Activated CD8-positive, alpha-beta T cell treated with anti-CD3 and anti-CD28 coated beads, Interleukin-2, amount 10 ng/mL, durations not matched to agents 7 days and 5 days (primary cell): ENCODE results near the gene STARD3. TPM values are rescaled to one million over a fixed set of nuclear protein-coding genes. Genes with fewer than 3 reads are reported as not detected.

Experiments used
- ATAC-seq: fragments of 150-1000 bp; cut with Tn5 transposase; one replicate; pipeline ENCODE4 v1.10.0; 2021; ENCODE audit warnings: moderate library complexity
- CTCF ChIA-PET: fragments of 350-600 bp; sonication (Branson Sonifier 250); formaldehyde crosslinking; loops from one replicate; lab custom pipeline; 2021; ENCODE audit warnings: antibody characterized with exemption; lab: Charles Lee
- POLR2A ChIA-PET: fragments of 350-600 bp; sonication (Branson Sonifier 250); formaldehyde crosslinking; loops from one replicate; lab custom pipeline; 2021; ENCODE audit warnings: antibody characterized with exemption; lab: Charles Lee
- DNase-seq: peaks from one replicate; pipeline ENCODE4 v3.0.0-alpha.2; 2020
- H3K27ac Mint-ChIP-seq: one replicate; pipeline ENCODE4 v1.8.0; 2021; ENCODE audit warnings: mild to moderate bottlenecking, mixed read lengths
- H3K27me3 Mint-ChIP-seq: one replicate; pipeline ENCODE4 v1.8.0; 2021; ENCODE audit warnings: low read depth, mixed read lengths
- H3K36me3 Mint-ChIP-seq: one replicate; pipeline ENCODE4 v1.8.0; 2021; ENCODE audit warnings: low read depth, mixed read lengths
- H3K4me1 Mint-ChIP-seq: one replicate; pipeline ENCODE4 v1.8.0; 2021; ENCODE audit warnings: low read depth, mixed read lengths
- H3K4me3 Mint-ChIP-seq: one replicate; pipeline ENCODE4 v1.8.0; 2021; ENCODE audit warnings: mild to moderate bottlenecking, mixed read lengths
- H3K9me3 Mint-ChIP-seq: one replicate; pipeline ENCODE4 v1.8.0; 2022; ENCODE audit warnings: mixed read lengths; ENCODE audit not compliant: insufficient read depth
- total RNA-seq, 2 experiments: library from RNA; stranded (reverse); gene quantifications; one replicate each; pipeline ENCODE4 v1.2.3, GENCODE V29; 2021

The STARD3 gene
- total RNA-seq, 2 experiments from 2014 or later, result 69.0 to 72.1 TPM

DNA sequence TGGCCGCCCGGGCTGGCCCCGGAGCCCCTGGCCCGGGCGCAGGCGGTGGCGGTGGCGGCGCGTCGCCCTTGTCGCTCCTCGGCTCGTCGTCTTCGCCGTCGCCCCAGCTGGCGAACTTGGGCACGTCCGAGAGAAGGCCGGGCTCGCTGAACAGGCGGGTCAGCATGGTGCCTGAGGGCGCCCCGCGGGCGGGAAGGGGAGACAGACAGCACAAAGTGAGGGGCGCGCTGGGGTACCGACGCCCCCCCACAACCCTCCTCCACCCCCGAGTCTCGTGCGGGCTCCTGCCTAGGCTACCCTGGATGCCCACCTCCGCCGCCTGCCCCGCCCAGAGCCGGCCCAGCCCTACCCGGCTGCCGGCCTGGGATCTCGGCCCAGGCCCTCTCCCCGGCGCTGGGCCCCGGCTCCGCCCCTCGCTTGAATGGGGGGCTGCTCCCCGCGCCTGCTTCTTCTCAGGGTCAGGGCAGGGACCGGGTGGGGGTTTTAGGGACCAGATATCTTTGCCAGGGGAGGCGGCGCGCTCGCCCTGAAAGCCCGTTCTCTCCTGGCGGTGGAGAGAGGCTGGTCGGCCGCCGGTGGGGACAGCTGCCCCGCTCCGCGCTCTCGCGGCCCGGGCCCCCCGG, 30.4 kb upstream of the STARD3 start:
- Mint-ChIP-seq H3K27me3 (peaks cover 66% of the 10 kb centered on the region), H3K27ac (no peak overlapping the region), H3K9me3 (no peaks in the 10 kb centered on the region), H3K4me3 (no peak overlapping the region), H3K36me3 (no peaks in the 10 kb centered on the region), H3K4me1 (peaks cover 12% of the 10 kb centered on the region)
- ChIA-PET CTCF (interaction anchor here (1.0 to 1.5 kb wide), 2 partner anchors 15 to 27 kb away, joined by 4 to 8 read pairs; no protein-coding TSS in a partner anchor), POLR2A (interaction anchor here (0.7 to 0.9 kb wide), 2 partner anchors 11 to 31 kb away, joined by 3 to 4 read pairs; no protein-coding TSS in a partner anchor)
- ATAC-seq, result no peak
- no peak for DNase-seq

DNA sequence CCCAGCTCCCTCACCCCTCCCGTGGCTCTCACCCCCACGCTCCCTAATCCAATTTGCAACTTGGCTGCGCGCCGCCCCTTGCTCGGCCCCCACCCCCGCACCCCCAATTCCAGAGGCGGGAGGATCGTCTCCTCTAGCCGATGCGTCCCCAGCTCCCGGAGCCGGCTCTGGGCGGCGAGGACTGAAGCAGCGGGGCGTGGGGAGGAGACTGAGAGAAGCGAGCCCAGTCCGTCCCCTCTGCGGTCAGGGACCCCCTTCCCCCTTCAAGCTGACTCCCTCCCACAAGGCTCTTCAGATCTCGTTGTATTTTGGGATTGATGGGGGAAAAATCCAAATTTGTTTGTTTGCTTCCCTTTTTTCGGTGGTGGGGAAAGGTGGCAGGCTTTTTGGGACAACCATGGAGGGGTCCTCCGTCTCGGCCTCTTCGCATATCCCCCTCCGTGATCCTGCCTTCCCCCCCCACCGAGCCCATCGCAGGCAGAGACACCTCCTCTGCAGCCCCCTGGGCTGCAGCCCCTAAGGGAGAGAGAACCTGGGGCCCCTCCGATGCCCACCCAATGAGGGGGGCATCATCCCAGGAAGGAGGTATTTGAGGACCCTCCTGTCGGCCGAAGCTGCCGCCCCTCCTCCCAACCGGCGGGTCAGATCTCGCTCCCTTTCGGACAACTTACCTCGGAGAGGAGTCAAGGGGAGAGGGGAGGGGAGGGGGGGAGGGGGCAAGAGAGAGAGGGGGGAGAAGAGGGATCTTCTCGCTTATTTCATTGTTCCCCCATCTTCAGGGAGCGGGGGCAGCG, 29.7 kb upstream of the STARD3 start:
- no peak overlapping the region for H3K4me3 Mint-ChIP-seq
- ATAC-seq (no peak), DNase-seq (no peak)
- H3K27ac Mint-ChIP-seq, result no peak overlapping the region
- H3K36me3 Mint-ChIP-seq, result no peaks in the 10 kb centered on the region
- no peaks in the 10 kb centered on the region for H3K9me3 Mint-ChIP-seq
- ChIA-PET POLR2A (interaction anchor here (0.7 kb wide), 1 partner anchor 12 kb away, joined by 3 read pairs; no protein-coding TSS in a partner anchor), CTCF (no interaction called here)
- peaks cover 59% of the 10 kb centered on the region for H3K27me3 Mint-ChIP-seq
- peaks cover 12% of the 10 kb centered on the region for H3K4me1 Mint-ChIP-seq

DNA sequence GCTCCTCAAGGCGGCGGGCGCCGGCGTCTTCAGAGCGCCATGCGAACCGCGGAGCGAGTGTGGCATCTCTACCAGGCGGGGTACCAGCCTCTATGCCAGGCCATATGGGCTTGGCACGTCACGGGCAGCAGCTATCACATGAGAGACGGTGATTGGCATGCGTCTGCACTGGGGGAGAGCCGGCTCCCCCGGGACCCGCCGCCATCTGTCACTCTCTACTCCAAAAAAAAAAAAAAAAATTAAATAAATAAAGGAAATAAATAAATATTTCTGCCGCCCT, 29.2 kb upstream of the STARD3 start, which contains the start of gene NEUROD2:
Gene NEUROD2 (minus strand): TSS at position 70 of the 280 bp plus-strand sequence. CDS start 1,321 bp downstream, outside the sequence.
- H3K27ac Mint-ChIP-seq, result no peak within 1 kb of the TSS
- H3K36me3 Mint-ChIP-seq, result no peaks in the 10 kb centered on the region
- CTCF ChIA-PET, result no interaction called here
- peaks cover 55% of the 10 kb centered on the region for H3K27me3 Mint-ChIP-seq
- H3K4me3 Mint-ChIP-seq, result no peak within 1 kb of the TSS
- DNase-seq (no peak), ATAC-seq (no peak)
- no peaks in the 10 kb centered on the region for H3K9me3 Mint-ChIP-seq
- peaks cover 12% of the 10 kb centered on the region for H3K4me1 Mint-ChIP-seq
- POLR2A ChIA-PET, result no interaction called here

DNA sequence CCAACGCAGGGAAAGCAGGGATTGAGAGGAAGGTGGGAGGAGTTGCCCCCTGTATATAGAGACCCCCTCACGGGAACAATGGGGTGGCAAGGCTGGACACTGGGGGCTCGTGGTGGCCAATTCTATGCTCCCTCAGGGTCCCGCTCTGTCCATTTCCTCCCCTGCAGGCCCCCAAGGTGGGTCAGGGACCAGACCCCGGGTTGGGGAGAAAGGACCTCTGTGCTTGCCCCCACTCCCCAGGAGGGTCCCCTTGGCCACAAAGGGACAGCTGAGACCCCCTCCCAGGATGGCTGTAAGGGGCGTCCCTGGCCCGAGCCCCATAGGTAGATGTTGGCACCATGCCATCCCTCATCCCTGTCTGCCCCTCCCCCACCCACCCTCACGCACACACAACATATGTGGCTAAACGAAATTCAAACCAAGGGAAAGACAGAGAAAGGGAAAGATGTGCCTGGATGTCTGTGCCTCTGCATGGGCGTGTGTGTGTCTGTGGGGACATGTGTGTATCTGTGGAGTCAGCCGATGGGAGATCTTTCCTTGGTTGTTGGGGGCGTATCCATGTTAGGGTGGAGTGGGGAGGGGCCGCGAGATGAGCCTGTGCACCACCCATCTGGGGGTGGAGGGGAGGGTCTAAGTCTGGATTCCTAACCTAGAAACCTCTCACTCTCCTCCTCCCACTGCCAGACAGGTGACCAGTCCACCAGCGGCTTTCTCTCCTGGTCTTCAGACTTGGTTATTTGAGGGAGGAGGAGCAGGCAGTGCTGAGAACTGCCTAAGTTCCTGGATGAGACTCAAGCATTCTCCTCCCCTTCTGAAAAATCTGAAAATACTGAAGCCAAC, 28.6 kb upstream of the STARD3 start:
- CTCF ChIA-PET, result no interaction called here
- peaks cover 52% of the 10 kb centered on the region for H3K27me3 Mint-ChIP-seq
- no peaks in the 10 kb centered on the region for H3K9me3 Mint-ChIP-seq
- H3K27ac Mint-ChIP-seq, result no peak overlapping the region
- H3K36me3 Mint-ChIP-seq, result no peaks in the 10 kb centered on the region
- DNase-seq, result no peak
- POLR2A ChIA-PET, result no interaction called here
- H3K4me3 Mint-ChIP-seq, result no peak overlapping the region
- no peak for ATAC-seq
- H3K4me1 Mint-ChIP-seq, result peaks cover 12% of the 10 kb centered on the region

DNA sequence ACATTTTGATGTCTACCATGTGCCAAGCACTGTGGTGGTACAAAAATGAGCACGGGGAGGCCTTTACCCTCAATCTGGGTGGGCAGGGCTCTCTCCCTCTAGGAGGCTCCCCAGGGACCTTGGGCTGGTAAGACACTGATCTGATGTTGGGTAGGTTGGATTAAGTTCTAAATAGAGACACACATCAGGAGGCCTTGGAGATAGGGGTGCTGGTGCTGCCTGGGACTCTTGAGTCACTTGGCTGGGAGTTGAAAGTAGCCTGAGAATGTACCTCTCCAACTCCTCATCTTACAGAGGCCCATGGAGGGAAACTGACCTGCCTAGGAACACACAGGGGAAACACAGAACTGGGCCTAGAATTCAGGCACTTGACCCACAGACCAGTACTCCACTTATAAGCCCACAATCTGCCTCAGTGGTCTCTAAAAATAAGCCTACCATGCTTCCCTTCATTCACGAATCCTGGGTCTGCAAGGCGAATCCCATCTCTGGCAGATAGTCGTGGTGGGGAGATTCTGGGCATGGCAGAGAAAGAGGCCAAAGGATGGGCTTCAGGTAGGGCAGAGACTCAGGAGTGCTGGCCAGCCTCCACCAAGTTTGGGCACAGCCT, 27.4 kb upstream of the STARD3 start:
- DNase-seq (no peak), ATAC-seq (no peak)
- Mint-ChIP-seq H3K4me3 (no peak overlapping the region), H3K36me3 (no peaks in the 10 kb centered on the region), H3K9me3 (no peaks in the 10 kb centered on the region), H3K4me1 (peaks cover 10% of the 10 kb centered on the region), H3K27ac (no peak overlapping the region), H3K27me3 (peaks cover 44% of the 10 kb centered on the region)
- ChIA-PET CTCF (no interaction called here), POLR2A (no interaction called here)

DNA sequence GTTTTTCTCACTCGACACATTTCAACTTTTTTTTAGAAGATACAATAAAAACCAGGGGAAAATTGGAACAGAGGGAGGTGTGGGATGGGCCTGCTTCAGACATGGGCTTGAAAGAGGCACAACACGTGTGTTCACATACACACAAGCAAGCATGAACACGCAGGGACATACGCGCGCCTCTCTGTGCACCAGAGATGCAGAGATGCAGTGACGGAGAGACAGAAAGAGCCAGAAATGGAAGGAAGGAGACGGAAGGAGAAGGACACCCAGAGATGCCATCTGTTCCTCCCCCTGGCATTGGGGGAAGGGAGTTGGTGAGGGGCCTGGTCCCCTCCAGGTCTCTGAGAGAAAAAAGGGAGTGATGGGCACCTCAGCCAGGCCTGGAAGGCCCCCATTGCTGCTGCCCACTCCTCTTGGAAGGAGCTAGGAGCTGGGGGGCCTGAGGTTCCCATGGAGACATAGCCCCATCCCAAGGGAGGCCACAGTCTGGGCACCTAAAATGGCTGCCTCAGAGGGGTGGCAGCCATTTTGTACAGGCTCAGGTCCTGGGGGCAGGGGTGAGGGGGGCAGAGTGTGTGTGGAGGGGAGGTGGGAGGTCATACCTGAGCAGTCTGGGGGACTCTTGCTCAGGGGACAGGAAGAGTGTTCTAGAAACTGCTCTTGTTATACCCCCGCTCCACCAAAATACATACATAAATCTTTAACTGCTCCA, 25.4 kb upstream of the STARD3 start:
- DNase-seq (no peak), ATAC-seq (no peak)
- H3K4me3 Mint-ChIP-seq, result no peak overlapping the region
- peaks cover 4% of the 10 kb centered on the region for H3K4me1 Mint-ChIP-seq
- POLR2A ChIA-PET, result no interaction called here
- peaks cover 47% of the 10 kb centered on the region for H3K27me3 Mint-ChIP-seq
- CTCF ChIA-PET, result interaction anchor here (2.7 kb wide), 1 partner anchor 10 kb away, joined by 14 read pairs; no protein-coding TSS in a partner anchor
- H3K27ac Mint-ChIP-seq, result no peak overlapping the region
- H3K36me3 Mint-ChIP-seq, result no peaks in the 10 kb centered on the region
- H3K9me3 Mint-ChIP-seq, result no peaks in the 10 kb centered on the region

DNA sequence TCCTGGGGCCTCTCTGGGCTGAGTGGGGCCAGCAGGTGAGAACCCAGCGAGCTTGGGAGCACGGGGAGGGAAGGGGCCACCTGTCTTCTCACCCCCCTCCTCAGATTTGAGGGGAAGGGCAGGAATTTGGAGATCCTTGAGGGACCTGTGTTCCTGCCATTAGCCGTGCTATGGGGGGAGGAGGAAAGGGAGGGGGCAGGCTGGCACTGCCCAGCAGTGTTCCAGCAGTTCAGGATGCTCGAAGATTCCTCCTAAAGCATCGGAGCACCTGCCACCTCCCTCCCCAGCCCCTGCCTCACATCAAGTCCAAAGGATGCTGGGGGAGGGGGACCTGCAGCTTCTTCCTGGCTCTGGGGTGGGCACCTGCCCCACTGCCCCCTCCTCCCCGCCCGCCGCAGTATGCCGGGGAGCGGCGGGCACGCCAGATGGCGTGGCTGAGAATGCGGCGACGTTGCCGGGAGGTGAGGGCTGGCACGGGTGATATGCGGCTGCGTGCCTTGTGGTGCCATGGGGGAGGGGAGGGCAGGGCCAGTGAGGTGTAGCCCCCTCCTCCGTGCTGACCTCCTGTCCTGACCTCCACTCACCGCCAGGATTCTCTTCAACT, 24.6 kb upstream of the STARD3 start:
- CTCF ChIA-PET, result interaction anchor here (1.3 to 2.7 kb wide), 2 partner anchors 9 to 22 kb away, joined by 5 to 14 read pairs; no protein-coding TSS in a partner anchor
- Mint-ChIP-seq H3K36me3 (no peaks in the 10 kb centered on the region), H3K4me3 (no peak overlapping the region), H3K27ac (no peak overlapping the region), H3K4me1 (peaks cover under 1% of the 10 kb centered on the region), H3K27me3 (peaks cover 49% of the 10 kb centered on the region), H3K9me3 (no peaks in the 10 kb centered on the region)
- POLR2A ChIA-PET, result no interaction called here
- ATAC-seq, result no peak
- DNase-seq, result no peak

DNA sequence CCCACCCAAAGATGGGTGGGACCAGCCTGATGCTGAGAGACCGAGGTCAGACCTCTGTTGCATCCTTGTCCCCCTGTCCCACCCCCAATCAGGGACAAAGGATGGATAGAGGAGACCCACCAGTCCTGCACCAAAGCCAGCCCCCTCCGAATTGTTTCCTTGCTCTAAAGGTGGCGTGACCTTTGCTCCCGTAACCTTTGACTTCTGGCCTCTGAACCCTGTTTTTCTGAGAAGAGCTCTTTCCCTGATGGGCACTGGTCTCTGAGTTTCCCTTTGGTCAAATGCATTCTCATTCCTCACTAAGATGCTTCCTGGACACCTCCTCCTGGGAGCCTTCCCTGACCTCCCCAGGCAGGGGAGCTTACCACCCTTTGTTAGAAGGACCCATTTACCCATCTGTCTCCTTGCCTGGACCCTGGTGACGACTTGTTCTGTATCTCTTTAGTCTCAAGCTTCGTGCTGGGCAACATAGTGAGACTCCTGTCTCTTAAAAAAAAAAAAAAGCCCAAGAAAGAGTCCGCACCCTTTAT, 23.9 kb upstream of the STARD3 start:
- H3K4me1 Mint-ChIP-seq, result no peaks in the 10 kb centered on the region
- H3K4me3 Mint-ChIP-seq, result no peak overlapping the region
- POLR2A ChIA-PET, result no interaction called here
- CTCF ChIA-PET, result interaction anchor here (1.3 to 2.7 kb wide), 3 partner anchors 9 to 22 kb away, joined by 5 to 18 read pairs (median 14); no protein-coding TSS in a partner anchor
- DNase-seq (no peak), ATAC-seq (no peak)
- H3K27ac Mint-ChIP-seq, result no peak overlapping the region
- peaks cover 48% of the 10 kb centered on the region for H3K27me3 Mint-ChIP-seq
- H3K9me3 Mint-ChIP-seq, result no peaks in the 10 kb centered on the region
- no peaks in the 10 kb centered on the region for H3K36me3 Mint-ChIP-seq

DNA sequence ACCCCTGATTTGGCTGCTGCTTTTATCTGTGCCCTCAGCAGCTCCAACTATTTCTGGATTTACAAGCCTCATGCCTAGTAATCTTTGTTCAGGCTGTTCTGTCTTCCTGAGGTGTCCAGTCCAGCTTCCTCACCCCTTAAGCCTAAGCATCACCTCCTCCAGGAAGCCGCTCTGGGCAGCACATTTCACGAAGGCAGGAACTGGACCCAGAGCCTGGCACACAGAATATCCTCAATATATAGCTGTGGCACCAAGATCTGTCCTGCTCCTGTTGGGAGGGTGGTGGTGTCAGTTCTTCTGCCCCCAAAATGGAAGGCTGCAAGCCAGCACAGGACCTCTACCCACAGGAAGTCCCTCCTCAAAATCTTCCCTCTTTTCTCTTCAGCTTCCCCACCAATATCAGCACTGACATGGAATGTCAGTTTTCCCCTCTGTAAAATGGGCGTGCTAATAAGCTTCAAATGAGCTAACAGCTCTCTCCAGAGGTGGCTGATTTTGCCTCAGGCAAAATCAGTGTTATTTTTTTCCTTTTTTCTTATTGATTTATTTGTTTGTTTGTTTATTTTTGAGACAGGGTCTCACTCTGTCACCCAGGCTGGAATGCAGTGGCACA, 22.3 kb upstream of the STARD3 start:
- Mint-ChIP-seq H3K4me3 (no peak overlapping the region), H3K9me3 (no peaks in the 10 kb centered on the region), H3K27me3 (peaks cover 41% of the 10 kb centered on the region), H3K27ac (no peak overlapping the region), H3K4me1 (no peaks in the 10 kb centered on the region), H3K36me3 (no peaks in the 10 kb centered on the region)
- ATAC-seq (no peak), DNase-seq (no peak)
- POLR2A ChIA-PET, result no interaction called here
- CTCF ChIA-PET, result interaction anchor here (0.9 to 2.5 kb wide), 4 partner anchors 9 to 67 kb away, joined by 3 to 18 read pairs (median 6); no protein-coding TSS in a partner anchor

DNA sequence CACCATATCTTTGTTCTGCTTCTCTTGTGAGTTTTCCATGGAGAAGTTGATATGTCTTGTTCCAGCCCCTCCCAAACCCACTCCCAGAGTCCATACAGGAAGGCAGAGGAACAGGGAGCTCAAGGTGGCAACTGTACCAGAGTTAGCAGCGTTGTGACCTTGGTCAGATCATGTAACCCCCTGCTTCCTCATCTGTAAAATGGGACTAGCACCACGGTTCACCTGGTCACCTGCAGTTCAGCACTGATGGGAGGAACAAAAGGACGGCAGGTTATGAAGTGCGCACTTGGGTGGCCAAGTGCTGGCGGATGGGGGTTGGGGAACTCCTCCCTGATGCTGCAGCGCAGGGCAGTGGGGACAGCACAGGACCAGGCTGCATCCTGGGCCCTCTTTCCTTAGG, 21.5 kb upstream of the STARD3 start:
- POLR2A ChIA-PET, result no interaction called here
- CTCF ChIA-PET, result interaction anchor here (1.9 to 2.5 kb wide), 2 partner anchors 8 to 38 kb away, joined by 7 to 18 read pairs; no protein-coding TSS in a partner anchor
- ATAC-seq, result no peak
- Mint-ChIP-seq H3K36me3 (no peaks in the 10 kb centered on the region), H3K9me3 (no peaks in the 10 kb centered on the region), H3K27ac (no peak overlapping the region), H3K4me3 (no peak overlapping the region), H3K27me3 (peaks cover 41% of the 10 kb centered on the region), H3K4me1 (no peaks in the 10 kb centered on the region)
- no peak for DNase-seq
